ENCODE data around the gene OPN3. TPM values are rescaled to one million over a fixed set of nuclear protein-coding genes. Genes with fewer than 3 reads are reported as not detected.

OPN3 gene
- total RNA-seq, 6 donors from 2014 or later = 11.5 to 63.4 (median 30.2) TPM

- H3K36me3 ChIP-seq = no peaks in the 10 kb centered on the region
These were observed 32.7 kb downstream of the OPN3 start for GRCh38 chr1:241607497-241607896.

GRCh38 chr1:241606544-241606943, 33.6 kb downstream of the OPN3 start:
- TF ChIP-seq CTCF (IDR thresholded peaks at IDR 0.05) (no peak), POLR2A (IDR thresholded peaks at IDR 0.05) (no peak), POLR2AphosphoS5 (IDR thresholded peaks at IDR 0.05) (no peak), EP300 (IDR thresholded peaks at IDR 0.05) (no peak)
- ATAC-seq (ENCODE audit: low FRiP score in 2 of 2) = no peak
- Histone ChIP-seq H3K4me1 (peaks cover 13 to 20% (median 18%) of the 10 kb centered on the region in 4 donors), H3K9me3 (no peaks in the 10 kb centered on the region), H3K27me3 (no peaks in the 10 kb centered on the region), H3K27ac (no peak overlapping the region), H3K36me3 (no peaks in the 10 kb centered on the region), H3K4me3 (no peak overlapping the region)
- 85 to 86% methylated on average over 5 of the region's 5 CpGs for WGBS, 2 donors
- no peak for DNase-seq

More at GRCh38 chr1:241607497-241607896, 32.7 kb downstream of the OPN3 start:
- Histone ChIP-seq H3K9me3 (no peaks in the 10 kb centered on the region), H3K4me3 (no peak overlapping the region), H3K27me3 (no peaks in the 10 kb centered on the region), H3K4me1 (peaks cover 13 to 21% (median 19%) of the 10 kb centered on the region in 4 donors), H3K27ac (no peak overlapping the region)
- DNase-seq (no peak), ATAC-seq (ENCODE audit: low FRiP score in 2 of 2) (no peak)
- no peak for TF ChIP-seq POLR2AphosphoS5 (IDR thresholded peaks at IDR 0.05)
- TF ChIP-seq EP300 (IDR thresholded peaks at IDR 0.05) = no peak
- TF ChIP-seq CTCF (IDR thresholded peaks at IDR 0.05) = no peak
- TF ChIP-seq POLR2A (IDR thresholded peaks at IDR 0.05) = no peak

- no peaks in the 10 kb centered on the region for H3K9me3 ChIP-seq
- no peak for ATAC-seq (ENCODE audit: low FRiP score in 2 of 2)
- no peak overlapping the region for H3K4me3 ChIP-seq
- H3K27me3 ChIP-seq = no peaks in the 10 kb centered on the region
- WGBS, 2 donors = 79 to 83% methylated on average over 9 of the region's 9 CpGs
- peaks cover 4 to 8% (median 7%) of the 10 kb centered on the region in 4 donors for H3K4me1 ChIP-seq
- TF ChIP-seq CTCF (IDR thresholded peaks at IDR 0.05) = no peak
- TF ChIP-seq POLR2A (IDR thresholded peaks at IDR 0.05) = no peak
- TF ChIP-seq POLR2AphosphoS5 (IDR thresholded peaks at IDR 0.05) = peak in 1 of 2 donors; percentile 25
- peak in 1 of 4 donors; percentile 36 for TF ChIP-seq EP300 (IDR thresholded peaks at IDR 0.05)
- no peaks in the 10 kb centered on the region for H3K36me3 ChIP-seq
- peak overlapping the region in 2 of 4 donors; percentile 17 to 24 for H3K27ac ChIP-seq
- DNase-seq = no peak
These were observed 34.9 kb downstream of the OPN3 start for GRCh38 chr1:241605146-241605805.

GRCh38 chr1:241603731-241604245, 36.4 kb downstream of the OPN3 start:
- peak in 1 of 2 donors; percentile 77 for ATAC-seq (ENCODE audit: low FRiP score in 2 of 2)
- 62 to 73% methylated on average over 3 of the region's 3 CpGs for WGBS, 2 donors
- Histone ChIP-seq H3K9me3 (no peaks in the 10 kb centered on the region), H3K4me3 (no peak overlapping the region), H3K27ac (peak overlapping the region in 2 of 4 donors; percentile 17 to 67), H3K27me3 (no peaks in the 10 kb centered on the region), H3K36me3 (no peaks in the 10 kb centered on the region), H3K4me1 (no peaks in the 10 kb centered on the region)
- no peak for TF ChIP-seq POLR2A (IDR thresholded peaks at IDR 0.05)
- TF ChIP-seq CTCF (IDR thresholded peaks at IDR 0.05) = no peak
- no peak for TF ChIP-seq POLR2AphosphoS5 (IDR thresholded peaks at IDR 0.05)
- TF ChIP-seq EP300 (IDR thresholded peaks at IDR 0.05) = no peak
- DNase-seq = peak in 1 of 2 donors; percentile 24

Data from upper lobe of left lung (tissue), 6 donors.